Measurements from ENCODE around the gene ZNF276.
"Not testable (repeated sequence)": the region's sequence is repeated elsewhere in the genome, so short reads cannot be mapped to it uniquely, and the experiment has no call there.

ZNF276 gene

DNA sequence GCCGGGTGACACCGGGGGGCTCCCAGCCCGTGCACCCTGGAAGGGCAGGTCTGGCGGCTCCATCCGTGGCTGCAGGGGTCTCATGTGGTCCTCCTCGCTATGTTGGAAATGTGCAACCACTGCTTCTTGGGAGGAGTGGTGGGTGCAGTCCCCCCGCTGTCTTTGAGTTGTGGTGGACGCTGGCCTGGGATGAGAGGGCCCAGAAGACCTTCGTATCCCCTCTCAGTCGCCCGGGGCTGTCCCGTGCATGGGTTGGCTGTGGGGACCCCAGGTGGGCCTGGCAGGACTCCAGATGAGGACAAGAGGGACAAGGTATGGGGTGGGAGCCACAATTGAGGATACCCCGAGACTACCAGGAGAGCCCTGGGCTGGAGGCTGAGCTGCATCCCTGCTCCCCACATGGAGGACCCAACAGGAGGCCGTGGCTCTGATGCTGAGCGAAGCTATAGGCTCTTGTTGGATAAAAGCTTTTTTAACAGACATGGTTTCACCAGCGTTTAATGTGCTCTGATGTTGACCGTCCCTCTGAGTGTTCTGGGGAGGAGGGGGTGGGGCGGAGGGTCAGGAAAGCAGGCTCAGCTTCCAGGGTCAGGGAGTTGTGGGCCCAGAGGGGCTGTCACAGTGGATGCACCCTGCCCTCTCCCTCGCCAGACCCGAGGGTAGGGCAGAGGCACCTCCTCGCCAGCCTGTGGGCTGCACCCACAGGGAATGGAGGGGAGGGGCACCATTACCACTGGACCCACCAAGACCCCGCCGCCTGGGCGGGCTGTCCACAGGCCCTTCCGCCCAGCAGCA, 25.3 kb upstream of the ZNF276 start:
- no peak for DNase-seq

DNA sequence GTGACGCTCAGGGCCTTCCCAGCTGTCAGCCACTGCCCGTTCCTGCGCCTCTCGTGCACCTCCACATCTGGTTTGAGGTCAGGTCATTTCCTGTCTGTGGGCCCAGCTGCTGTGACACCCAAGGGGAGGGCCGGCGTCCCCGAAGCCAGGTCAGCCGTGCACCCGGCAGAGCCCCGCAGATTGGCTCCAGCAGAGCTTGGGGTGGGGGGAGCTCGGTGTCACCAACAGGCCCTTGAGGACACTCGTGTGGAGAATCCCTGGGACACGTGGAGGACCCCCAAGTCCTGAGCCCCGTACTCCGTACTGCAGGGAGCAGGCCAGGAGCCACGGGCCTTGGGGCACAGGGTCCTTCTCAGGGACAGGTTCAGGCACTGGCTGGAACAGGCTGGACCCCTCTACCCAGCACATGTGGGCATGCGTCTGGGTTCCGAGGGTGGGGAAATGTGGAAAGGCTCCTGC, 24.6 kb upstream of the ZNF276 start:
- DNase-seq = peak; percentile 63

DNA sequence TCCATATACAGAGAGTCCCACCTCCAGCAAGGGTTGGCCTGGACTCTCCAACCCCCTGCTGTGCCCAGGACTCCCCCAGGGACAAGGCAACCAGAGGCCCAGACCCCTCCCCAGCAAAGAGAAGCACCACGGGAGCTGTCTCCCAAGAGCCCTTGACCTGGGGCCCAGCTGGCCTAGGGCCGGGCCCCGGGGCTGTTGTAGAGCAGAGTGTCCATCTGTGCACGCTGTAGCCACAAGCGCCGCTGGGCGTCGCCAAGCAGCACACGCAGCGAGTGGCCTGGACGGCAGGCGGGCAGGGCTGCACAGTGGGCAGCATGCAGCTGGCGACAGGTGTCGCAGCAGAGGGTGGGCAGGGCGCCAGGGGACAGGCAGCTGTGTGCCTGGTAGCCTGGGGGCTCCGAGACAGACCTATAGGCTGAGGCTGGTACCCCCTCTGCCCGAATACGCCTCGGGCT, 24.1 kb upstream of the ZNF276 start:
- DNase-seq = no peak

DNA sequence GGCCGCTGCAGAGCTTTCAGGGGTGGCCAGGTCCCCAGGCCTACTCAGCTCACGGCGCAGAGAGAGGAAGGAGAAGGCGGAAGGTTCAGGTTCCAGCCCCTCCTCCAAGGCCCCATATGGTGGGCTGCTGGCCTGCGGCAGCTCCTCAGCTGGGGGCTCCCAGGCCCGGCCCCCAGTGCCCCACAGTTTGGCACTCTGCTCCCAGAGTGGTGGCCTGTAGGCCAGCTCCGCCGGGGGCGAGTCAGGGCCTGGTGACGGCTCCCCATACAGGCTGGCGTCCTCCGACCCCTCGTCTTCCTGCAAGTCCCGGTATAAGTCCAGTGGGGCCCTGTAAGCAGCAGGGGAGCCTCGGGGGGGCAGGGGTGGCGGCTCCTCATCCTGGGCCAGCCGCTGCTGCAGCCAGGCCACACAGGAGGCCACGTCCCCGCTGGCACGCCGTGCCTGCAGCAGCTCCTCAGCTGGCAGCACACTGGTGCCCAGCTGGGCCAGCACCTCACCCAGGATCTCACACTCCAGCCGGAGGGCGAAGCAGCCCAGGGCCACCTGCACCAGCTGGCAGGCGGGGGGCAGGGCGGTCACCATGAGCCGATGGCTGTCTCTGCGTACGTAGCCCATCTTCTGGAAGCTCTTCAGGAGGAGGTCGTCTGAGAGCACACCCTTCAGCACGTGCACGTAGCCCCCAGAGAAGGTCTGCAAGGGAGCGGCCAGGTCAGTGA, 23.6 kb upstream of the ZNF276 start:
- no peak for DNase-seq

DNA sequence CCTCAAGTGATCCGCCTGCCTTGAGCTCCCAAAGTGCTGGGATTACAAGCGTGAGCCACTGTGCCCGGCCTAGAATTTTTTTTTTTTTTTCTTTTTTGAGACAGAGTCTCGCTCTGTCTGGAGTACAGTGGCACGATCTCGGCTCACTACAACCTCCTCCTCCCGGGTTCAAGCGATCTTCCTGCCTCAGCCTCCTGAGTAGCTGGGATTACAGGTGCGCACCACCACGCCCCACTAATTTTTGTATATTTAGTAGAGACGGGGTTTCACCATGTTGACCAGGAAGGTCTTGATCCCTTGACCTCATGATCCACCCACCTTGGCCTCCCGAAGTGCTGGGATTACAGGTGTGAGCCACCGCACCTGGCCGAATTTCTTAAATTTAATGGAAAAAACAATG, 22.6 kb upstream of the ZNF276 start:
- not testable (repeated sequence) for DNase-seq

DNA sequence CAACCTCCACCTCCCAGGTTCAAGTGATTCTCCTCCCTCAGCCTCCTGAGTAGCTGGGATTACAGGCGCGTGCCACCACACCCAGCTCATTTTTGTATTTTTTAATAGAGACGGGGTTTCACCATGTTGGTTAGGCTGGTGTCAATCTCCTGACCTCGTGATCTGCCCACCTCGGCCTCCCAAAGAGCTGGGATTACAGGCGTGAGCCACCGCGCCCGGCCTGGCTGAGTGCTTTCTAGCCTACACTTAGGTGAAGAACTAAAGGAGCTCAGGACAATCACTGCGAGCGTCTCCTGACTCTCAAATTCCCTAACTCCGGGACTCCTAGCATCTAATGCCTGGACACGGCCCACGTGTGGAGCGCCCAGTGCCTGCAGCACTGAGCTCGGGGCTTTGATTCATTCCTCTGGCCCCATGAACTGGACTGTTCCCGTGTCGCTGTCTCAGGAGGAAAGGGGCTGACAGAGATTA, 21.7 kb upstream of the ZNF276 start:
- DNase-seq = not testable (repeated sequence)

DNA sequence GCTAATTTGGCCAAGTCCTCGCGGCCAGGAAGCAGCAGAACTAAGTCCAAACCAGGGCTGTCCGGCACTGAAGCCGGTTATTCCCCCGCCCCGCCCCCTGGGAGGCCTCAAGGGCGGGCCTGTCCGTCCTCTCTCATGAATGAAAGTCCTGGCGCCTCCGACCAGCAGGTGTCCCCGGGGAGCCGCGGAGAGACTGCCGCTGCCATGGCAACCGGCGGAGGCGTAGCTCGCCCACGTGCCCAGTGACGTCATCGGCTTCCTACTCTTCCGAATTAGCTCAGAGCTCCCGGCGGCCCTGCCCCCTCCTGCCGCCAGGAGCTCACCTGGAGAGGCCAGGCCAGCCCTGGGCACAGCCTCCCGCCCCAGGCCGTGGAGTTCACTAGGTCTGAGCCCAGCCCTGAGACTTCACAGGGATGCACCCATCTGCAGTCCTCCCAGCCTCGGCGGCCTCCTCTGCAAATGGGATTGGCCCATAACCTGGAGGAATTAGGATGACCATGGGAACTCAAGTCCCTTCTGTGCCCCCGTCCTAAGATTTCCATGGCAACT, 21.2 kb upstream of the ZNF276 start:
- peak; percentile 99 for DNase-seq

DNA sequence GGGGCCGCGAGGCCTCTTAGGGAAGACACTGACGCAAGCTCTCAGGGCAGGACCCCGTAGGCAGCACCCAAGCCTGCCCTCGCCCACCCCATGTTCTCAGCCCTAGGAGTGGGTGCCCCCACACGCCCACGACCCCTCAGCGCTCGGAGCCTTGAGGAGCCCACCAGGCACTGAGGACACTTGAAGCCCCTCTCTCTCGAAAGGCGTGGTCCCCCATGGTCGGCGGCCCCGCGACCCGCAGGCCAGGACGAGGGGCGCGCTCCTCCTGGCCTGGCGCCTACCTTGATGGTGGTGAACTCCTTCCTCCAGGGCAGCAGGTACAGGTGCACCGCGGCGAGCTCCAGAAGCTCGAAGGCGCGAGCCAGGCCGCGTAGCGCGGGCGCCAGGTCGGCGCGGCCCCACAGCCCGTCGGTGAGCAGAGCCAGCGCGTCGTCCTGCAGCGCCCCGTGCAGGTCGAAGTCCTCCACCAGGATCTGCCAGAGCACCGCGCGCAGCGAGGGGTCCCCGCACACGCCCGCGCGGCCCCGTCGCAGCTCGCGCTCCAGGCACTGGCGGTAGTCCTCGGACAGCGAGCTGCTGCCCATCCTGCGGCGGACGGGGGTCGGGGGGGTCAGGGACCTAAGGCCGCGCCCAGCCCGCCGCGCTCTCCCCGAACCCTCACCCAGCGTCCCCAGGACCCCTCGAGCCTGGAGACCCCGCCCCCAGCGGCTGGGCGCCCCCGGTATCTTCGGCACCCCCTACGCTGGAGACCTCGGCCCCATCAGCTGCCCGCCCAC, 20.5 kb upstream of the ZNF276 start:
- DNase-seq = peak; percentile 78

DNA sequence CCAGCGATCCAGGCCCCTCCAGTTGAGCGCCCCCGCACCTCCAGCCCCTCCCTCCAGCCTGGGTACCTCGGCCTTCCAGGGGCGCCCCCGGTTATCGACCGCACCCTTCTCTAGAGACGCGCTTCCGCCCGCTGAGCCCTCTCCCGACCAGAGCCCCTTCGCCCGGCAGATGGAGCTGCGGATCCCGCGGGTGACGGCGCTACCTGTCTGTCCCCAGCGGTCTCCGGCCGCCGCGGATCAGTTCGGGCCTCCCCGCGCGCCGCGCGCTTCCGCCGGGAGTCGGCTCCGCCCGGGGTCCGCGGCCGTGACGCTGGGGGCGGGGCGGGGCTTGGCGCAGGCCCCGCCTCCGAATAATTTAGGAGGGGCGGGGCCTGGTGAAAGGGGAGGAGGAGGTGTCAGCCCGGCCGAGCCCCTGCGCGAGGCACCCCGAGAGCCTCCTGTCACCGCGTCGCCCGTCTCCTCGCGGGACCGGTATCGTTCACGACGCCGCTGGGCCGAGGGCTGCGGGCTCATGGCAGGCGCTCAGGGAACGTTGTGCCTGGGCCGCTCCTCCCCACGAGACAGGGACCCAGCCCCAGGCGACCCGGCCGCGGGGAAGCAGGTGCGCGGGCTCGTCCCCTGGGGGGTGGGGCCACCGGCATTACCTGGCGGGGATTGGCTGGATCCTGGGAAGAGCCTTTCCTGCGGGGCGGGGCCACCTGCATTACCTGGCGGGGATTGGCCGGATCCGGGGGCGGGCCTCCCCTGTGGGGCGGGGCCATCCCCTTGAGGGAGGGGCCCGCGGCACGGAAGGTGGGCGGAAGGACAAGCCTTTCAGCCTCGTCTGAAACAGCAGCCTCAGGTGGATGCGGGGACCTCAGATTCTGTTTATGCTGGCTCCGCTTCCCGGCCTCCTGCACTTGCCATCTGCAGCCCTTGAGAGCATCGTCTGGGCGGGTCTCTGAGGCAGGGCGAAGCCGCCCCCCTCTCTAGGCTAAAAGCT, 19.6 kb upstream of the ZNF276 start, which contains the start of gene SPATA2L:
TSS of gene SPATA2L (minus strand) at position 281 of the 982 bp plus-strand sequence. CDS start 473 bp downstream, outside the sequence.
- DNase-seq = peak; percentile 98

DNA sequence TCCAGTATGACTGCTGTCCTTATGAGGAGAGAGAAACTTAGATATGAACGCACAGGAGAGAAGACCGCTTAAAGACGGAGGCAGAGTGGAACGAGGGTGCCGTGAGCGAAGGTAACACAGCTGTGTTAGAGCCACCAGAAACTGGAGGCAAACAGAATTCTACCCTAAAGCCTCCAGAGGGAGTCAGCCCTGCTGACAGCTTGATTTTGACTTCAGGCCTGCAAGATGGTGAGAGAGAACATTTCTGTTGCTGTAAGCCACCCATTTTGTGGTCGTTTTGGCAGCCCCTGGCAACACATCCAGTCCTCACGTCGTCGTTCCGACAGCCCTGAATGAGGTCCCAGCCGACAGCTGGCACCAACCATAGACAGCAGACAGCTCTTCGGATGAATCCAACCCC, 17.1 kb upstream of the ZNF276 start:
- DNase-seq = peak; percentile 30

DNA sequence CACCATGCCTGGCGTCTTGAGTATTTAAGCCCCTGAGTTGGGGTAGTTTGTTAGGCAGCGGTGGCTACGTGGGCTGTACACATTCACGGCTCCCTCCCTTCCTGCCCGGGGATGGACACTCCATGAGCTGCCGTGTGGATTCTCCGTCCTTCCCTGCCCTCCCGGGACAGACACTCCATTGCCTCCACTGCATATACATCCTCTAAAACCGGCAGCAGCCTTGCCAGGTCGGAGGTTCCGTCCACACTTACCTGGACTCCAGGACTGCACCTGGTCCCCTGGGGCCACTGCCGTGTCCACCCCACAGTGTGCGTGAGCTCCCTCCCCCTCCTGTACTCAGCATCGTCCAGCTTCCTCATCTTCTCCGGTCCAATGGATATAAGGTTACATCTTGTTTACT, 16.3 kb upstream of the ZNF276 start:
- peak; percentile 0 for DNase-seq

DNA sequence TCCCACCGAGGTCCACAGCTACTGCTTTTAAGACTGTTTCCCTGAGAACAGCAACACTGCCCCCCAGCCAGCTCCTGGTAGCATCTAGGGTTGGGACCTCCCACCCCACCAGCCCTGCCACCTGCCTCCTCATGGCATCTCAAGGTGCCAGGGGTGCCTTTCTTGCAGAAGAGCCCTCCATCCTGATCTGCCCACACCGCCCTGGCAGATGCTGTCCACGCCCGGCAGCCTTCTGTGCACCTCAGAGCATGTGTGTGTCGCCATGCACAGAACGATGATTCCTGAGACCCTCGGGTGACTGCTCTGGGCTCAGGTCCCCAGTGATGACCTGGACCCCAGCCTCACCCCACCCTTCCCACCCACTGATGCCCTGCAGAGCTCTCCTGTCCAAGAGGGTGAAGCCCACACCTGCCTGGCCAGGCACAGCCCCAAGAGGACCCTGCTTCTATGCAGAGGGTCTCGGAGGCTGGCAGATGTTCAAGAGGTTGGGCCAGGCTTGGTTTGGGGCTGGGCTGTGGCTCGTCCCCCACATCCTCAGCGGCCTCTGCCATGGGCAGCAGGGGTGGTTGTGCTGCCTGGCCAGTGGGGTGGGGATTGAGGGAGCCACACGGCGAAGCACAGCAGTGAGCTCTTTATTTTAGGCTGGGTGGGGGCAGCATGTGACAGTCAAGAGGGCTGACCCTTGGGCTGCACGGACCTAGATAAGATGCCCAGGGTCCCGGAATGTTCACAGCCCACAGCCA, 14.6 kb upstream of the ZNF276 start:
- peak; percentile 0 for DNase-seq

DNA sequence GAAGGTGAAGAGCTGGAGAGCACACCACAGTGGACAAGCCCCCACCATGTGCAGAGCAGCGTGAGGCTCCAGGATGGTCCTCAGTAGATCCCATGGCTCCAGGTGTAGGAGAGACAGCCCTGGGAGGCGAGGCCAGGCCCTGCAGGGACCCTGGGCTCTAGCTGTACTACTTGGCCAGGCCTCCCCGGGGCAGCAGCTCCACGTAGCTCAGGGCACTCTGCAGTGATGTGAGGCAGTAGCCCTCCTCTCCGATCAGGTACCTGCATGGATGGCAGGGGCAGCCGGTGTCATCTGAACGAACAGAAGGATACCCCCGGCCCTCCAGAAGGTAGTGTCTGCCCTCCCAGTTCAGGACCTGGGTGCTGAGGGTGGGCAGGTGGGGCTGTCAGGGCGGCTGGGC, 13.6 kb upstream of the ZNF276 start:
- DNase-seq = no peak

DNA sequence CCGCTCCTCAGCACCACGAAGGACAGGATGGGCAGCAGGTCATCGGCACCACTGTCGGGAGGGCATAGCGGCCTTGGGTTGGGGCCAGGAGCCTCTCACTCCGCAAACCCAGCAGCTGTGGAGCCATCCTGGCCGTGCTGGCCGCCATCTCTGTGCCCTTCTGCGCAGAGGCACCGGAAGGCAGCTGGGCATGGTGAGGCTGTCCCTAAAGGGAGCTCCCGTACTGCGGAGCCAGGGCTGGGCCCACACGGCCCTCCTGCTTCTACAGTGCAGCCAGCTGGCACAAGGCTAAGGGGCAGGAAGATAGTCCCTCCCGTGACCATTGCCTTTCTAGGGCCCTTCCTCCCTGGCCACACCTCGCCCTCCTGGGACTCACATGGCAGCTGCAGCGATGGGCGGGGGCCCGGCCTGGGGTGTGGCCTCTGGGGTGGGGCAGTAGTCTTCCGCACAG, 12.8 kb upstream of the ZNF276 start:
- DNase-seq = no peak

DNA sequence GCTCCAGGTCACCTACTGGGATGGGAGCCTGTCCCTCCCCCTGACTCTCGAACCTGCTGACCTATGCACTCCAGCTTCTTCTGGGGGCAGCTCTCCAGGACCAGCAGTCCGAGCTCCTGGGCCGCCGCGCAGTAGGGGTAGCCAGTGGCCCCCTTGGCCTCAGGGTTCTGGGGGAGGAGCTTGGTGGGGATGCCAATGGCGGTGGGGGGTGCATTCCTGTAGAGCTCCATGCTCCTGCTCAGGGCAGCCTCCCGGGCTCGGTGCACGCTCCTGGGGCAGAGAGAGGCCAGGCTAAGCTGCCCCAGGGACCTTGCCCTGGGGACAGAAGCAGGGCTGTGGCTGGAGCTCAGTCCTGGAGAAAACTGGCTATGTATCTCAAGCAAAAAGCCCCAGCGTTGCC, 12.2 kb upstream of the ZNF276 start:
- no peak for DNase-seq

DNA sequence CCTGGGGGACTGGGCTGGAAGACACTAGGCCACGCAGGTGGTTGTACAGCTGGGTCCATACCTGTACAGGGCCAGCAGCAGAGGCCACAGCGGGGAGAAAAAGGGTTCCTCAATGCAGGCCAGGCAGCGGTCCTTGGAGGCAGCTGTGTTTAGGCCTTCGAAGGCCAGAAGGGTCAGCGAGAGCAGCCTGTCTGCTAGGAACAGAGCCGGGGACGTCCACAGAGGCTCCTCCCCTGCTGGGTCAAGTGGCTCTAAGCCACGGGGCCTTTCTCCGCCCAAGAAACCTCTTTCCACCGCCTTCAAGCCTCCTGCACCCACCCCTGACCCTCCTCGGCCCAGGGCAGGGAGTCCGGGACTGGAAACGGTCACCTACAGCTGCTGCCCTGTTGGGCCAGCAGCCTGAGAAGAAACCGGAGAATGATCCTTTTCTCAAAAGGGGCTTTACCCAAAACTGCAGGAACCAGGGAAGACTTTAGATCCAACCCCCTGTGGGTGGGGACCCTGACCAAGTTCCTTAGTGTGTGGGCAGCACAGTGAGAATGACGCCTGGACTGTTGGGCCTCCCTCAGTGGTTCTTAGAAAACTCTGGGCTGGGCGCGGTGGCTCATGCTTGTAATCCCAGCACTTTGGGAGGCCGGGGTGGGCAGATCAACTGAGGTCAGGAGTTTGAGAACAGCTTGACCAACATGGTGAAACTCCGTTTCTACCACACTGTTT, 11.5 kb upstream of the ZNF276 start:
- no peak for DNase-seq

DNA sequence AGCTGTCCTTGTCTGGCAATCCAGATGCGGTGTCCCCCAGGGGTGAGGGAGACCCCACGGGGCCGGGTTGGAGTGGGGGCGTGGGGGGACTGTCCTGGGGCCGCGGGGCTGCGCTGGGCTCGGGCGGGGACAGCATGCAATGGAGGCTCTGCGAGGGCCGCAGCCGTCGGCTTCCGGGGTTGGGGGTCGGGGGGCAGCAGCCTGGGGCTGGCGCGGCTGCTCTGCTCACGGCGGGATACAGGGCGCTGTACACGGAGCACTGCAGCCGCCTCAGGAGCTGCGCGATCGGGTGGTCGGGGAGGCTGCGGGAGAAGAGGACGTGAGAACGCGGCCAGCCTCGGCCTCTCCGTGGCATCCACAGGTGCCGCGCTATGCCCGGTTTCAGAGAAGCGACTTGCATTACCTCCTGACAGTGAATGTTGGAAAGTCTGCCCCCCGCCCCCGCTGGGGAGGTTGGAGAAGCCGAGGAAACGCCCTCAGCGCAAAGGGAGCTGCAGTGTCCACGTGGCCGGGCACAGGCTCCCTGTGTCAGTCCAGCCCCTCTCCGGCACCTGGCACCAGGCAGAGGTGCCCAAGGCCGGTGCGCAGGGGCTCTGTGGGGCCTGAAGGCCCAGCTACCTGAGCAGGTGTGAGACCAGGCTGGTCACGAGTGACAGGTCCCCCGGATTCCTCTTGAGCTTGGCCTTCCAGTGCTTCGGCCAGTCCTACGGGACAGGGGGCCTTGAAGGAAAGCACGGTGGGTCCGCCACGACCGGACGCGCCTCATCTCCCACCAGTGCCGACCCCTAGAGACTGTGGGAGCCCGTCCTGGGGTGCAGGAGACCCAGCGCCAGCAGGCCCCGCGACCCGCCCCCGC, 10.4 kb upstream of the ZNF276 start:
- no peak for DNase-seq

DNA sequence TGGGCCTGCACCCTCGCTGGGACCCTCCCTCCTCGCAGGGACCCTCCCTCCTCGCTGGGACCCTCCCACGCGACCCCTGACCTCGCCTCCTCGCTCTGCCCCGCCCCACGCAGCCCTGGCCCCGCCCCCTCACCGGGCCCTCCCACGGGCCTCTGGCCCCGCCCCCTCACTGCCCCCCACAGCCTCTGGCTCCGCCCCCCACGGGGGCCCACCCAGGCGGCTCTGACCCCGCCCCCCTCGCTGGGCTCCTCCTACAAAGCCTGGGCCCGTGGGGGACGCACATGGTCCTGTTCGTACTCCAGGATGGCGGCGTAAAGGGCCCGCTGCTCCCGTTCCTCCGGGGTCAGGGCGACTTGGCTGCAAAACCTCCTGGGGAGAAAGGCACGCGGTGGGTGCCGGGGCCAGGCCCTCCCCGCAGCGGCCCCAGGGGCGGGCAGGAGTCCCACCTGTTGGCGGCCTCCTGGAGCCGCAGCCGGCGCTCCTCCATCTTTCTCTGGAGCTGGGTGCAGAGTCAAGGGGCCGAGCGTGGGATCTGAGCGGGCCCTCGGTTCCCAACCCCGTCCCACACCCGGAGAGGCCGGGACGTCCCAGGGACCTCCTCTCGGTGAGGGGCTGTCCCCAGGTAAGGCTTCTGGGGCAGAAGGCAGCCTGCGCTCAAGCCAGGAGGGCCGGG, 9.6 kb upstream of the ZNF276 start:
- DNase-seq = peak; percentile 93
